Measurements from ENCODE around the gene LEMD2. TPM values are rescaled to one million over a fixed set of nuclear protein-coding genes. Genes with fewer than 3 reads are reported as not detected.

Gene LEMD2
- total and polyA plus RNA-seq, 9 of the 15 experiments (the other 6 are each of a cell fraction or from before 2014, with no cell fraction given), result 0.32 to 46.3 (median 30.8) TPM

DNA sequence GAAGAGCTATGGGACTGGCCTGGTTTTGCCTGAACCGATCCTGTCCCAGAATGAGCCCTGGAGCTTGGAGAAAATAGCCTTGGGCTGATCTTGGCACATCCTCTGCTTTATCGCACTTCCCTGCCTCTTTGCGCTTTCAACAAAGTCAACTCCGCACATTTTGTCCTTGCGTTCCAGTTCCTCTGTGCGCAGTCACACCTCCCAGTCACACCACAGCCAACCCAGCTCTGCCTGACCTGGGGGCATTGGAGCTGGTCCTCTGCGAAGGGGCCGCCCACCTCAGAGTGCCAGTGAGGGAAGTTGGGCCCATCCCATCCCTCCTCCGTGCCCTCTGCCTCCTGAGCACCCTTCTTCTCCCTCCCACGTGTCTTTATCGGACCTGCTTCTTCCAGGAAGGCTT is 60.5 kb downstream of the LEMD2 start (continued):
- TF ChIP-seq SIN3B (IDR thresholded peaks at IDR 0.05; ENCODE audit: low read depth) (no peak), JUND (IDR thresholded peaks at IDR 0.05; ENCODE audit: borderline replicate concordance, low read depth, low read length) (no peak), JUND (tag; IDR thresholded peaks at IDR 0.05; ENCODE audit: borderline replicate concordance, low read depth, low read length) (no peak)

DNA sequence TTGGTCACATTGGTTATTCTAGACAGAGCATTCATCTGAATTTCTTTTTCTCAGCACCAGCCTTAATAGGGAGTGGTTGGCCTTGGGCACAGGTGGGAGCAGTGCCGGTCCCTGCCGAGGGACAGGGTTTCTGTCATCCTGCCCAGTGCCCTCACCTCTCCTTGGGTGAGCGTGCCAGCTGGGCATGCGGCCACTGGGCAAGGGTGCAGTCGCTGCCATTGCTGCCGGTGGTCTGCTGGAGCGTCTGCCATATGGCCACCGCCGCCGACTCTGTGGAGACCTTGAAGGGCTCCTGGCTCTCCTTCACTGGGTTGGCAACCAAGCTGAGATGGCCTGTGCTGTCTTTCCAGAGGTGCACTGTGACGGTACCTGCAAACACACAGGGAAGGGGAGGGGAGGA is 61.0 kb downstream of the LEMD2 start:
- H3K9me1 ChIP-seq (ENCODE audit: control insufficient read depth, insufficient read depth, low read length), result no peaks in the 10 kb centered on the region
- no peak overlapping the region for H3K27ac ChIP-seq (ENCODE audit: extremely low read depth, low read depth, low read length)
- DNase-seq (ENCODE audit: extremely low read depth in 1 of 4, low spot score in 3 of 4), result no peak
- no peak overlapping the region for H2AFZ ChIP-seq (ENCODE audit: low read depth, low read length)
- no TSS peak for BruUV-seq (replicated peaks)
- H4K20me1 ChIP-seq (replicated peaks; ENCODE audit: control insufficient read depth, insufficient read depth, low read length), result peaks cover 19% of the 10 kb centered on the region; the same call in 1 of the 2 replicates
- no peak for FAIRE-seq
- intact Hi-C loops (cut with micrococcal nuclease) (no loop called here), in situ Hi-C loops (cut with MboI) (no loop called here)
- peaks cover 60 to 85% of the 10 kb centered on the region in 2 experiments for H3K27me3 ChIP-seq (ENCODE audit: control insufficient read depth in 2 of 2, insufficient read depth in 2 of 2, low read length in 2 of 2)
- H3K4me1 ChIP-seq (replicated peaks in 1 of 2; ENCODE audit: control insufficient read depth in 2 of 2, insufficient read depth in 2 of 2, low read length in 2 of 2), result peaks cover 6 to 9% of the 10 kb centered on the region in 2 experiments; a peak in 3 of 5 replicates
- no peaks in the 10 kb centered on the region for H3K79me2 ChIP-seq (ENCODE audit: control insufficient read depth, insufficient read depth, low read length)
- no peak overlapping the region for H3K4me2 ChIP-seq (ENCODE audit: insufficient read depth, low read length)
- H3K9me3 ChIP-seq (replicated peaks; ENCODE audit: control insufficient read depth, insufficient read depth, low read depth, low read length), result no peaks in the 10 kb centered on the region
- H3K4me3 ChIP-seq, result no peak overlapping the region
- TF ChIP-seq NFYB (IDR thresholded peaks at IDR 0.05; ENCODE audit: extremely low read depth, insufficient read length), result no peak
- TF ChIP-seq MCM3 (IDR thresholded peaks at IDR 0.05), result no peak
- TF ChIP-seq ARID1B (IDR thresholded peaks at IDR 0.05), result no peak
- TF ChIP-seq POLR2A (conservative IDR thresholded peaks at IDR 0.05), result no peak
- no peak for TF ChIP-seq ZNF41 (CRISPR knock-in tag; conservative IDR thresholded peaks at IDR 0.05)
- TF ChIP-seq ATF1 (CRISPR knock-in tag; IDR thresholded peaks at IDR 0.05), result no peak
- no peak for TF ChIP-seq ATF1 (tag; IDR thresholded peaks at IDR 0.05)
- TF ChIP-seq NFATC3 (IDR thresholded peaks at IDR 0.05), result no peak
- TF ChIP-seq WHSC1 (IDR thresholded peaks at IDR 0.05; ENCODE audit: low read length), result no peak
- no peak for TF ChIP-seq ZNF165 (CRISPR knock-in tag; IDR thresholded peaks at IDR 0.05; ENCODE audit: borderline replicate concordance)
- no peak for TF ChIP-seq ZFP30 (CRISPR knock-in tag; IDR thresholded peaks at IDR 0.05; ENCODE audit: borderline replicate concordance)
- no peak overlapping the region for H3K9ac ChIP-seq (ENCODE audit: insufficient read depth in 1 of 2, low read depth in 2 of 2, low read length in 2 of 2)
- ChIA-PET CTCF (ENCODE audit: low intra/inter-chr PET ratio) (no interaction called here), POLR2A (interaction anchor here (0.9 kb wide), 1 partner anchor 10 kb away, joined by 4 read pairs; no protein-coding TSS in a partner anchor)
- WGBS (ENCODE audit: insufficient coverage, low coverage, missing lambda C conversion rate), result under 1% methylated on average over 11 of the region's 11 CpGs
- ATAC-seq, result no peak
- H3K36me3 ChIP-seq (ENCODE audit: control insufficient read depth, insufficient read depth, low read length), result no peaks in the 10 kb centered on the region

All from K562 (cell line).